Upper lobe of left lung (tissue), 4 donors: ENCODE measurements around the gene MGST1.

Experiments
- CTCF ChIP-seq, 6 experiments: fragments of 450-650 bp in 4 of 6; fragments of 200-600 bp in 2 of 6; sonication (generic) in 2 of 6; IDR thresholded peaks; one replicate each; pipeline ENCODE4 v1.5.1; 2016 to 2019; ENCODE audit warnings: antibody characterized with exemption in 6 of 6
- POLR2A ChIP-seq, 4 donors: fragments of 450-650 bp; IDR thresholded peaks; one replicate each; pipeline ENCODE4 v1.5.1; 2016 to 2017; ENCODE audit warnings: antibody characterized with exemption in 4 of 4, mild to moderate bottlenecking in 2 of 4
- POLR2AphosphoS5 ChIP-seq, 2 donors: sonication (generic); formaldehyde crosslinking; IDR thresholded peaks; one replicate each; pipeline ENCODE4 v1.5.1; 2017; ENCODE audit warnings: antibody characterized with exemption in 2 of 2

- no peak for TF ChIP-seq CTCF (IDR thresholded peaks at IDR 0.05)
- no peak for TF ChIP-seq POLR2AphosphoS5 (IDR thresholded peaks at IDR 0.05)
- no peak for TF ChIP-seq POLR2A (IDR thresholded peaks at IDR 0.05)
These were observed 23.8 kb upstream of the MGST1 start for GRCh38 chr12:16323638-16324037.
